Heart left ventricle (tissue), 13 donors: ENCODE data around the gene OLFML2B.

Experiments used
- POLR2A ChIP-seq, 2 donors: fragments of 450-650 bp; IDR thresholded peaks; one replicate each; pipeline ENCODE4 v1.6.1; 2017; ENCODE audit warnings: antibody characterized with exemption in 2 of 2, mild to moderate bottlenecking in 2 of 2, moderate library complexity in 2 of 2
- TF ChIP-seq, protein P1 (sequence below), 12 donors: fragments of 200-600 bp; sonication (generic) in 4 of 12; IDR thresholded peaks; one replicate each; pipeline versions ENCODE4 v1.5.0 to v1.8.0; 2018 to 2022; ENCODE audit warnings: antibody characterized with exemption in 12 of 12, mild to moderate bottlenecking in 5 of 12
- donor health status: ischemic (EF 13 %, LVEDD 7.1; RV severe dilation, severe dysfunction).
- donor health status: DM: no; HTN: yes; CAD: no.
- donor health status: DM: no; HTN: no; CAD: no.
- donor health status: ischemic (EF 25% LVEDD 6.9; RV normal size, moderate dysfunction).
- donor health status: ischemic (EF 25% LVEDD 5.7; RV mildly dilated, moderate dysfunction).
- donor health status: ischemic (EF 35%, LVEDD 5.7; RV mildly dilated, moderate dysfunction).
- donor health status: nonischemic (EF 11% LVEDD 7.7; RV severe dilation, severe dysfunction).
- donor health status: DM: yes; HTN: yes; CAD: no.
- donor health status: PGD.
- donor health status: ischemic (EF 29% LVEDD 5.4; RV normal size, mild dysfunction).
- donor health status: nonischemic (EF 23%, LVEDD 6.1; RV moderate dilation, normal function).

DNA sequence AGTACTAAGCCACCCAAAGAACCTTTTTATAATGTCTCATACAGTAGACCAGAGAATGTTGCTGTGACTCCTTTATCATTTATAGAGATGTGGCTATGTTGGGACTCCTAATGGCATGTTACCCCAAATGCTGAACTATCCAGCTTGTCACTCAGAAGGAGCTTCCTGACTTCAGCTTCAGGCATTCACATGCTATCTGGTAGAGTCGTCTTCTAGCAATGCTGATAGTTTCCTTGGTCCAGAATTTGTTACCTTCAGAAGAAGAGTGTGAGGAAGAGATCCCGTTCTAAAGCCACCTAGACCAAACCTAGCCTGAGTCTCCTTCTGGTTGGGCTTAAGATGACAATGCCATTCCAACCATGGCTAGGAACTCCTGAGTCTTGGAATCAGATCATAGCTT lies 68.1 kb downstream of the OLFML2B start:
- TF ChIP-seq, protein P1, sequence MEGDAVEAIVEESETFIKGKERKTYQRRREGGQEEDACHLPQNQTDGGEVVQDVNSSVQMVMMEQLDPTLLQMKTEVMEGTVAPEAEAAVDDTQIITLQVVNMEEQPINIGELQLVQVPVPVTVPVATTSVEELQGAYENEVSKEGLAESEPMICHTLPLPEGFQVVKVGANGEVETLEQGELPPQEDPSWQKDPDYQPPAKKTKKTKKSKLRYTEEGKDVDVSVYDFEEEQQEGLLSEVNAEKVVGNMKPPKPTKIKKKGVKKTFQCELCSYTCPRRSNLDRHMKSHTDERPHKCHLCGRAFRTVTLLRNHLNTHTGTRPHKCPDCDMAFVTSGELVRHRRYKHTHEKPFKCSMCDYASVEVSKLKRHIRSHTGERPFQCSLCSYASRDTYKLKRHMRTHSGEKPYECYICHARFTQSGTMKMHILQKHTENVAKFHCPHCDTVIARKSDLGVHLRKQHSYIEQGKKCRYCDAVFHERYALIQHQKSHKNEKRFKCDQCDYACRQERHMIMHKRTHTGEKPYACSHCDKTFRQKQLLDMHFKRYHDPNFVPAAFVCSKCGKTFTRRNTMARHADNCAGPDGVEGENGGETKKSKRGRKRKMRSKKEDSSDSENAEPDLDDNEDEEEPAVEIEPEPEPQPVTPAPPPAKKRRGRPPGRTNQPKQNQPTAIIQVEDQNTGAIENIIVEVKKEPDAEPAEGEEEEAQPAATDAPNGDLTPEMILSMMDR (IDR thresholded peaks at IDR 0.05) = no peak
- no peak for TF ChIP-seq POLR2A (IDR thresholded peaks at IDR 0.05)
